HL-60 (cell line): ENCODE data around the gene DCTD.

Experiments used
- CTCF ChIP-seq: IDR thresholded peaks from one replicate; pipeline ENCODE4 v1.5.1; 2011; ENCODE audit warnings: low read length, control low read depth, inconsistent platforms; ENCODE audit not compliant: insufficient read depth
- GABPA ChIP-seq: IDR thresholded peaks from 2 replicates; pipeline ENCODE4 v1.6.1; 2012; ENCODE audit warnings: low read depth
- POLR2AphosphoS5 ChIP-seq: IDR thresholded peaks from 2 replicates; pipeline ENCODE4 v1.6.1; 2012; ENCODE audit warnings: low read depth
- TF ChIP-seq, protein P1 (sequence below): IDR thresholded peaks from 2 replicates; pipeline ENCODE4 v1.6.1; 2012; ENCODE audit warnings: low read depth; ENCODE audit not compliant: insufficient replicate concordance

- TF ChIP-seq CTCF (no peak), POLR2AphosphoS5 (no peak), GABPA (no peak)
- TF ChIP-seq, protein P1, sequence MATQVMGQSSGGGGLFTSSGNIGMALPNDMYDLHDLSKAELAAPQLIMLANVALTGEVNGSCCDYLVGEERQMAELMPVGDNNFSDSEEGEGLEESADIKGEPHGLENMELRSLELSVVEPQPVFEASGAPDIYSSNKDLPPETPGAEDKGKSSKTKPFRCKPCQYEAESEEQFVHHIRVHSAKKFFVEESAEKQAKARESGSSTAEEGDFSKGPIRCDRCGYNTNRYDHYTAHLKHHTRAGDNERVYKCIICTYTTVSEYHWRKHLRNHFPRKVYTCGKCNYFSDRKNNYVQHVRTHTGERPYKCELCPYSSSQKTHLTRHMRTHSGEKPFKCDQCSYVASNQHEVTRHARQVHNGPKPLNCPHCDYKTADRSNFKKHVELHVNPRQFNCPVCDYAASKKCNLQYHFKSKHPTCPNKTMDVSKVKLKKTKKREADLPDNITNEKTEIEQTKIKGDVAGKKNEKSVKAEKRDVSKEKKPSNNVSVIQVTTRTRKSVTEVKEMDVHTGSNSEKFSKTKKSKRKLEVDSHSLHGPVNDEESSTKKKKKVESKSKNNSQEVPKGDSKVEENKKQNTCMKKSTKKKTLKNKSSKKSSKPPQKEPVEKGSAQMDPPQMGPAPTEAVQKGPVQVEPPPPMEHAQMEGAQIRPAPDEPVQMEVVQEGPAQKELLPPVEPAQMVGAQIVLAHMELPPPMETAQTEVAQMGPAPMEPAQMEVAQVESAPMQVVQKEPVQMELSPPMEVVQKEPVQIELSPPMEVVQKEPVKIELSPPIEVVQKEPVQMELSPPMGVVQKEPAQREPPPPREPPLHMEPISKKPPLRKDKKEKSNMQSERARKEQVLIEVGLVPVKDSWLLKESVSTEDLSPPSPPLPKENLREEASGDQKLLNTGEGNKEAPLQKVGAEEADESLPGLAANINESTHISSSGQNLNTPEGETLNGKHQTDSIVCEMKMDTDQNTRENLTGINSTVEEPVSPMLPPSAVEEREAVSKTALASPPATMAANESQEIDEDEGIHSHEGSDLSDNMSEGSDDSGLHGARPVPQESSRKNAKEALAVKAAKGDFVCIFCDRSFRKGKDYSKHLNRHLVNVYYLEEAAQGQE, result no peak
These were observed 43.6 kb upstream of the DCTD start for GRCh38 chr4:182960746-182961145.
